GOT3 (cell line): ENCODE results near the gene MTURN.

Experiments
- DNase-seq: peaks from one replicate; lab custom pipeline; 2025; ENCODE audit warnings: mixed read lengths; lab: John Stamatoyannopoulos, UW

The MTURN gene

DNA sequence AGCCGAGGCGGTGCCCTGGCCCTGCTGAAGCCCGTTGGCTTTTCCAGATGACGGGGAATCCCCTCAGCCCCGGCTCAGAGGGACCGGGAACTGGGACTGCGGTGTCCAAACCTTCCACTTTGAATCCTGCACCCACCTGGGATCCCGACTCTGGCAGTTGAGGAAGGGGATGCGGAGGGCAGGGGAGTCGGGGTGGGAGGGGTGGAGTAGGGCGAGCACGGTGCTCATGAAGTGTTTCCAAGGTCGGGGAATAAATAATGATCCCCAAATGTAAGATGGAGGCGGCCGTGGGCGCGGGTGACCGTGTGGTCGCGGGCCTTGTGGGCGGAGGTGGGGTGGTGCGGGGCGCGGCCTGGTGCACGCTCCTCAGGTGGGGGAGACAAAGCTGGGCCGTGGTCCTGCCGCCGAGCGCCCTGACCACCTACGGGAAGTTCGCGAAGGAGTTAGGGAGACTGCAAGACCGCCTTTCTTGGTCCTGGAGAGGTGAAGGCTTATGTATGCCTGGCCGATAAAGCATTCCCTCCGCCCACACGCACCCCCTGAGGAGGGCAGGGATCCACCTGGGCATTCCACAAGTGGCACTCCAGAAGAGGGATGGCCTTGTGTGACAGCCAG is 1.4 kb downstream of the MTURN start:
- DNase-seq: no peak

DNA sequence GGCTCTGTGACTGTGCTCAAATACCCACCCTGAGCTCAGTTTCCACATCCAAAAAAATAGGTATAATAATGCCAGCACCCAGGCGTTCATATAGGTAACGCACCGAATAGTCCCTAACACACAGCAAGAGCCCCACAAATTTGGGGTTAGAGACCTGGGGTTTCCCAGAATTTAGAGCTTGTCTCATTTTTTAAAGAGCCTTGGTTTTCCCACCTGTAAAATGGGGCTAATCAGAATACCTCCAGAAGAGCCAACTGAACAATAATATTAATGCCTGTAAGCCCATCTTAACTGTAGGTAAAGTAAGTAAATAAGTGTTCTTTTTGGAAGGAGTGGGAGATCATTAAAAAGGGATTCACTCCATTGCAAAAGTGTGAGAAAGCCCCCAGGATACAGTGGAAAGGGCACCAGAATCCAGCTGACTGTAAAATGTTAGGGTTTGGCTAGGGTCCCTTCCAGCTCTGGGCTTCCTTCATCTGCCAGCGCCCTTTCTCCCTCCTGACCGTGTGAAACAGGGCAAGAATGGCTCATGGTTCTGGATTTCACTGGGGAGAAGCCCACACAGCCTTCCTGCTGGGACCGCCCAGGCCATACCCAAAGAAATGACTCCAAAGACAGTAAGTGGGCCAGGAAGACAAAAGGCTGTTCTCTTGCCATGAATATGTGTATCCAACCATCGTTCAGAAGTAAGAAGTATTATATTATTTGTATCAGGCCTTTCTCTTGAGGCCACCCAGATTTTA is 2.1 kb downstream of the MTURN start:
- no peak for DNase-seq

GRCh38 chr7:30139836-30140384 is 5.1 kb downstream of the MTURN start:
- no peak for DNase-seq

GRCh38 chr7:30140456-30140855 is 5.7 kb downstream of the MTURN start:
- DNase-seq: no peak

- DNase-seq: no peak
These were observed 7.9 kb downstream of the MTURN start for GRCh38 chr7:30142710-30143109.

DNA sequence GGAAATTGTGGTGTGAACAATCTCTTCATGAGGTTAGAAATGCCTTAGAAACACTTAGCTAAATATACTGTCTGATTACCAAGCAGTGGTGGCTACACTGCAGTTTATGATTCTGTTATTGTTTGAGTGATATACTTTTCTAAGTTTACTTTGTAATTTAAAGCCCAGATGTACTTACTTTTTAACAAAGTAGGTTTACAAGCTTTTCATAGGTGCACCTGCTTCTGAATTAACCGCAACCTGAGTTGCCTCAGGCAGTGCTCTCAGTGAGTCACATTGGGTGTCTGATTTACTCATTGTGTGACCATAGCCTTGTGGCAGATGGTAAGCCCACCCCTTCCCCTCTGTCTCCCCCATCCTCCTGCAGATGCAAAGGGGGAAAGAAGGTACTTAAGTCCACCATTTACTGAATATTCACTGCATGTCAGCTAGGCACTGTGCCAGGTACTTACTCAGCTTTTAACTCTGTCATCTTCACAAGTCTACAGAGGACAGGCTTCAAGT is 9.0 kb downstream of the MTURN start:
- DNase-seq: no peak

GRCh38 chr7:30144657-30145306 is 10.0 kb downstream of the MTURN start:
- no peak for DNase-seq

DNA sequence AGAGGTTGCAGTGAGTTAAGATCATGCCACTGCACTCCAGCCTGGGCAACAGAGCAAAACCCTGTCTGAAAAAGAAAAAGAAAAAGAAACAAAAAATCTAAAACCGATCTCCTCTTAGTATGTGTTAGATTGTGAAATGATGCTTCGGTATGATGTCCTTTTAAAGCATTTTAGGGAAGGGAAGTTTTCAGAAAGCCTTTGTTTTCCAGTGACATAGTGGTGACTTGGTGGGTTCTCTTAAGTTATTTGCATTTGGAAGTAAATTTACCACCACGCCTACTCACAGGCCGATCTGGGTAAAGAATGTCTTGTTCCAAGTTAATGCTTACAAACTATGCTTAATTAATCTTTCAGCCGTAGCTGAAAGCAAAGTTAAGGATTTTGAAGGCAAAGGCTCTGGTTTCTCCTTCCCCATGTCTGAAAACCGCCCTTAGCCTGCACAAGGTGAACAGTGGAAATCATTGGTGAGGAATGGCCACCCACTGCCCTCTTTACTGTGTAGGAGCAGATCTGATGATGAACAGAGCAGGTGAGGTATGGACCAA is 10.7 kb downstream of the MTURN start:
- DNase-seq: no peak

DNA sequence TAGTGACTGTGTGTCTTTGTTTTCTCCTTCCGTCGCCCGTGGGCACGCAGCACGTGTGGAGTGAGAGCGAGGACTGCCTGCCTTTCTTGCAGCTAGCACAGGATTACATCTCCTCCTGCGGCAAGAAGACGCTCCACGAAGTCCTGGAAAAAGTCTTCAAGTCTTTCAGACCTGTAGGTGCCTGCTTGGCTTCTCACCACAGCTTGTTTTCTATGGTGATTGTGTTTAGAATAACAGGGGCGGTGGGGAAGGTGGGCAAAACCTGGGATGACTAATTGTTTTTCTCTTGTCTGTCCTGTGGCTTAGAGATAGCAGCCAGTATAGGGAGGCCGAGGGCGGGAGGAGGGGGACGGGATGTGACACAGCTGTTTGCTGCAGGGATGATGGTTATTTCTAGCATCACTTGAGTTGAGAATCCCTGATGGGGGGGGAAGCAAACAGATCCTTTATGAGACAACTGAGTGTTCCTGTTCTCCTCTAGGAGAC is 11.4 kb downstream of the MTURN start:
- DNase-seq: no peak

- DNase-seq: no peak
These were observed 12.4 kb downstream of the MTURN start for GRCh38 chr7:30147223-30147622.

GRCh38 chr7:30147785-30148184 is 13.0 kb downstream of the MTURN start:
- no peak for DNase-seq

GRCh38 chr7:30148426-30148825 is 13.6 kb downstream of the MTURN start:
- DNase-seq: no peak

GRCh38 chr7:30148951-30149459 is 14.2 kb downstream of the MTURN start:
- no peak for DNase-seq

- DNase-seq: no peak
These were observed 15.0 kb downstream of the MTURN start for GRCh38 chr7:30149640-30150272.

DNA sequence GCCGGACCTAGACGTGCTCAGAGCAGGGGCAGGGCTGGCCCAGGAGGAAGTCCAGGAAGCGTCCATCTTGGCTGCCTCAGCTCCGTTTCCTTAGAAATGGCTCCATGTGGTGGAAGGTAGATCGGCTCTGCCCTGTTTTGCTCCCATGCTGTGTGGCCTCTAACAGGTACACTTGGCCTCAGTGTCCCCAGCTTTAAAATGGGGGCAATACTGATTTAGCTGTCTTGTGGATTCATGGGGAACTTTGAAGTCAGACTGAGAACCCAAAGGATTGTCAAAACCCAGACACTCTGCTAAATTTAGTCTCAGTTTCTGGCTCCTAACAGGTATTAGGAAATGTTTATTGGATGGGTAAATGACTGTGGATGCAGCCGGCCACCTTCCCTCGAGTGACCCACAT is 15.9 kb downstream of the MTURN start:
- no peak for DNase-seq

DNA sequence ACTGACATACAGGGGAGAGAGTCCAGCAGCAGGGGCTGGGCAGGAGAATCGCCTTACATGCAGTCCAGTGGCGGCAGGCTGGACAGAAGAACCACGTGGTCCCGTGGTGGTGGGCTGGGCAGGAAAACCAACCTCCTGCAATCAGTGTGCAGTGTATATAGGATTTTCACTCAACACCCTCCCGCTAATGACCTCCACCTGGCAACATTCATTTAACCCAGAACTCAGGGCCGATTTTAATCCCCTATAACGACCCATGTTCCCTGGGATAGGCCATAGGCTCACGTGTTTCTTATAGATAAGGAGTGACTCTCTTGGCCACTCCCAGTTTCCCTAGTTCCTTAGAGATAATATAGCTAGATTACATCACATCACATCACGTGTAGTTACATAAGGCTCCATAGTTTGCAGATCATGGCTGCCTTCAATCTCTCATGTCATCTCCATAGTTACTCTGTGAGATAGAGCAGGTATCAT is 19.4 kb downstream of the MTURN start:
- DNase-seq: no peak

GRCh38 chr7:30155481-30155880 is 20.7 kb downstream of the MTURN start:
- DNase-seq: no peak

DNA sequence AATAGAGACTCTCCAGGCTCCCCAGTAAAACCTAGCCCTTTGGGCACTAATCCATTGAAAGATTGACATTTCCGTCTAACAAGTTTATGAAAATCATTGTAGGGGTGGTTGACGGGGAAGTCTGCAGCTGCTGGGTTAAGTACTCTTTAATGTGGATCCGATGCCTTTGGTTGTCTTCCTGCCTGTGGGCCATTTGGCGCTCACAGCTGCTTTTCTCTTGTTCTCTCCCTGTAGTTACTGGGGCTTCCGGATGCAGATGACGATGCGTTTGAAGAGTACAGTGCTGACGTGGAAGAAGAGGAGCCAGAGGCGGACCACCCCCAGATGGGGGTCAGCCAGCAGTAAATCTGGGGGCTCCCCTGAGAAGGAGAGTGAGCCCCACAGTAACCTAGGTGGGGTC is 22.4 kb downstream of the MTURN start:
- DNase-seq: no peak

DNA sequence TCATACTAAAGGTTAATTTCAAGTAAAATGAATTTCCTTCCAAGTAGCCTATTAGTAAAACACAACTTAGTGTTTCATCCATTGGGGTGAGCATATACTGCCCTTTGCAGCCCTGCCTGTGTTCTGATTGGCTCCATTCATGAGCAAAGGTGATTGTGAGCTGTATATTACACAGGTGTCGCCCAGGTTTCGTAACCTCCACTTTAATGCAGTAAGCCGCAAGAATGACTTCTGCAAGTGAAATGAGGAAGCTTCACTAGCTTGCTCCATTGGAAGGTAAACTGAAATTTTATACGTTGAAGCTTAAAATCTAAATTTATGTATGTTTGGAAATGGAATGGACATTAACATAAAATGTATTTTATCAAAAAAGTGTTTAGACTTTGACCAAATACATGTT is 24.4 kb downstream of the MTURN start:
- DNase-seq: no peak

GRCh38 chr7:30159698-30160143 is 24.9 kb downstream of the MTURN start:
- DNase-seq: no peak

GRCh38 chr7:30160329-30160728 is 25.5 kb downstream of the MTURN start:
- no peak for DNase-seq
